ENCODE measurements around the gene GDPD5. TPM values are rescaled to one million over a fixed set of nuclear protein-coding genes. Genes with fewer than 3 reads are reported as not detected.

The GDPD5 gene
- total and polyA plus RNA-seq, 12 donors: 4.1 to 110 (median 14.5) TPM

GRCh38 chr11:75481223-75481921 is 44.4 kb downstream of the GDPD5 start:
- H3K4me3 ChIP-seq: no peak overlapping the region
- DNase-seq: no peak
- H3K4me1 ChIP-seq (replicated peaks in 1 of 2): peaks cover 0 to under 1% of the 10 kb centered on the region in 2 donors
- H3K27me3 ChIP-seq: no peaks in the 10 kb centered on the region
- H3K9me3 ChIP-seq (replicated peaks in 1 of 3): no peaks in the 10 kb centered on the region
- TF ChIP-seq CTCF (IDR thresholded peaks at IDR 0.05) (no peak), POLR2A (IDR thresholded peaks at IDR 0.05) (no peak)
- intact Hi-C loops (cut with DNase I): no loop called here
- no peak overlapping the region for H3K27ac ChIP-seq
- WGBS, 4 donors: 89 to 95% (median 93%) methylated on average over 5 to 9 of the region's 9 CpGs
- no peaks in the 10 kb centered on the region for H3K36me3 ChIP-seq (replicated peaks in 1 of 2)

- no peak for TF ChIP-seq CTCF (IDR thresholded peaks at IDR 0.05)
- TF ChIP-seq POLR2A (IDR thresholded peaks at IDR 0.05): no peak
- intact Hi-C loops (cut with DNase I): no loop called here
- Histone ChIP-seq H3K36me3 (replicated peaks in 1 of 2) (no peaks in the 10 kb centered on the region), H3K27ac (no peak overlapping the region), H3K4me1 (replicated peaks in 1 of 2) (peaks cover 0 to 9% of the 10 kb centered on the region in 2 donors), H3K4me3 (no peak overlapping the region), H3K27me3 (no peaks in the 10 kb centered on the region), H3K9me3 (replicated peaks in 1 of 3) (no peaks in the 10 kb centered on the region)
- 78 to 91% (median 84%) methylated on average over 7 to 10 of the region's 10 CpGs for WGBS, 4 donors
- peak in 1 of 7 donors; percentile 15 for DNase-seq
Observed at GRCh38 chr11:75480185-75481175, 45.3 kb downstream of the GDPD5 start.

GRCh38 chr11:75479597-75480145 is 46.1 kb downstream of the GDPD5 start:
- Histone ChIP-seq H3K4me1 (replicated peaks in 1 of 2) (peaks cover 0 to 17% of the 10 kb centered on the region in 2 donors), H3K4me3 (no peak overlapping the region), H3K36me3 (replicated peaks in 1 of 2) (no peaks in the 10 kb centered on the region), H3K27me3 (no peaks in the 10 kb centered on the region), H3K27ac (no peak overlapping the region), H3K9me3 (replicated peaks in 1 of 3) (no peaks in the 10 kb centered on the region)
- DNase-seq: no peak
- no peak for TF ChIP-seq CTCF (IDR thresholded peaks at IDR 0.05)
- no peak for TF ChIP-seq POLR2A (IDR thresholded peaks at IDR 0.05)
- WGBS, 4 donors: 79 to 86% (median 81%) methylated on average over 4 of the region's 4 CpGs
- intact Hi-C loops (cut with DNase I): no loop called here

All from adrenal gland (tissue), 12 donors.